H9 (cell line): ENCODE results near the gene CDH4. TPM values are rescaled to one million over a fixed set of nuclear protein-coding genes. Genes with fewer than 3 reads are reported as not detected.

Source experiments
- DNase-seq: peaks from one replicate; pipeline ENCODE4 v3.0.0-alpha.2; 2017
- H2AFZ ChIP-seq: one replicate; pipeline ENCODE4 v1.6.1; 2013; ENCODE audit warnings: mild to moderate bottlenecking, low read length, control low read depth, moderate library complexity
- H2AK5ac ChIP-seq: 2 replicates; pipeline ENCODE4 v1.6.1; 2013; ENCODE audit warnings: low read length, control low read depth, mixed read lengths; ENCODE audit not compliant: insufficient read length
- H2BK120ac ChIP-seq: one replicate; pipeline ENCODE4 v1.6.1; 2013; ENCODE audit warnings: low read depth, mild to moderate bottlenecking, low read length, control low read depth, inconsistent platforms; ENCODE audit not compliant: poor library complexity, severe bottlenecking
- H2BK12ac ChIP-seq: 2 replicates; pipeline ENCODE4 v1.6.1; 2013; ENCODE audit warnings: low read length, control low read depth, mixed read lengths, low read depth; ENCODE audit not compliant: insufficient read length
- H2BK15ac ChIP-seq: 2 replicates; pipeline ENCODE4 v1.6.1; 2013; ENCODE audit warnings: low read depth, low read length, control low read depth
- H2BK20ac ChIP-seq: one replicate; pipeline ENCODE4 v1.6.1; 2013; ENCODE audit warnings: low read depth, mild to moderate bottlenecking, low read length, control low read depth, inconsistent platforms; ENCODE audit not compliant: poor library complexity, severe bottlenecking
- H2BK5ac ChIP-seq: 2 replicates; pipeline ENCODE4 v1.6.1; 2013; ENCODE audit warnings: low read length, control low read depth, mixed read lengths; ENCODE audit not compliant: insufficient read length
- H3K14ac ChIP-seq: 2 replicates; pipeline ENCODE4 v1.6.1; 2013; ENCODE audit warnings: low read length, control low read depth; ENCODE audit not compliant: insufficient read depth
- H3K18ac ChIP-seq: 2 replicates; pipeline ENCODE4 v1.6.1; 2013; ENCODE audit warnings: low read depth, mild to moderate bottlenecking, mixed read lengths, low read length, control low read depth; ENCODE audit not compliant: insufficient read length
- H3K23ac ChIP-seq: 2 replicates; pipeline ENCODE4 v1.6.1; 2013; ENCODE audit warnings: low read length, control low read depth, mixed read lengths, low read depth; ENCODE audit not compliant: insufficient read length
- H3K23me2 ChIP-seq: 2 replicates; pipeline ENCODE4 v1.6.1; 2013; ENCODE audit warnings: low read depth, mild to moderate bottlenecking, mixed read lengths, low read length, control low read depth; ENCODE audit not compliant: insufficient read length, poor library complexity, severe bottlenecking
- H3K27ac ChIP-seq: 2 replicates; pipeline ENCODE4 v1.5.1; 2013; ENCODE audit warnings: low read length, control low read depth, mixed read lengths, low read depth; ENCODE audit not compliant: insufficient read length
- H3K27me3 ChIP-seq: 2 replicates; pipeline ENCODE4 v1.6.1; 2013; ENCODE audit warnings: low read length, control low read depth, inconsistent platforms; ENCODE audit not compliant: insufficient read depth
- H3K4ac ChIP-seq: 2 replicates; pipeline ENCODE4 v1.6.1; 2013; ENCODE audit warnings: low read depth, mild to moderate bottlenecking, control low read depth, inconsistent platforms, low read length, moderate library complexity
- H3K4me1 ChIP-seq: 2 replicates; pipeline ENCODE4 v1.6.1; 2013; ENCODE audit warnings: low read length, control low read depth, inconsistent platforms; ENCODE audit not compliant: insufficient read depth
- H3K4me2 ChIP-seq: 2 replicates; pipeline ENCODE4 v1.6.1; 2013; ENCODE audit warnings: low read length, control low read depth, mixed read lengths; ENCODE audit not compliant: insufficient read length, insufficient read depth
- H3K56ac ChIP-seq: 2 replicates; pipeline ENCODE4 v1.6.1; 2013; ENCODE audit warnings: low read depth, mild to moderate bottlenecking, mixed read lengths, low read length, control low read depth; ENCODE audit not compliant: insufficient read length
- H3K79me1 ChIP-seq: 2 replicates; pipeline ENCODE4 v1.6.1; 2013; ENCODE audit warnings: low read depth, mild to moderate bottlenecking, moderate library complexity, low read length, control low read depth, inconsistent platforms; ENCODE audit not compliant: insufficient read depth, poor library complexity, severe bottlenecking
- H3K79me2 ChIP-seq: 2 replicates; pipeline ENCODE4 v1.6.1; 2013; ENCODE audit warnings: low read length, control low read depth, inconsistent platforms; ENCODE audit not compliant: insufficient read depth
- H3K9ac ChIP-seq: 2 replicates; pipeline ENCODE4 v1.6.1; 2013; ENCODE audit warnings: low read length, control low read depth, mixed read lengths; ENCODE audit not compliant: insufficient read length; ENCODE audit errors: extremely low read depth
- H3K9me3 ChIP-seq: one replicate; pipeline ENCODE4 v1.6.1; 2013; ENCODE audit warnings: low read depth, low read length, inconsistent platforms; ENCODE audit not compliant: control insufficient read depth
- H3T11ph ChIP-seq: one replicate; pipeline ENCODE4 v1.6.1; 2013; ENCODE audit warnings: mild to moderate bottlenecking, low read length, control low read depth, inconsistent platforms
- H4K20me1 ChIP-seq: one replicate; pipeline ENCODE4 v1.6.1; 2013; ENCODE audit not compliant: control insufficient read depth, insufficient read length, insufficient read depth
- H4K5ac ChIP-seq: 2 replicates; pipeline ENCODE4 v1.6.1; 2013; ENCODE audit warnings: low read depth, mild to moderate bottlenecking, mixed read lengths, low read length, control low read depth; ENCODE audit not compliant: insufficient read length
- H4K8ac ChIP-seq: replicated peaks from 2 replicates; pipeline ENCODE4 v1.6.1; 2013; ENCODE audit warnings: low read length, control low read depth, mixed read lengths, low read depth; ENCODE audit not compliant: insufficient read length
- H4K91ac ChIP-seq: 2 replicates; pipeline ENCODE4 v1.6.1; 2013; ENCODE audit warnings: low read depth, mild to moderate bottlenecking, moderate library complexity, mixed read lengths, low read length, control low read depth; ENCODE audit not compliant: insufficient read length
- H3K27ac Mint-ChIP-seq, 3 experiments: 2 replicates in 2 of 3; 3 replicates in 1 of 3; pipeline ENCODE4 v1.8.0; 2020 to 2021; ENCODE audit warnings: mixed read lengths in 3 of 3, mild to moderate bottlenecking in 1 of 3, moderate library complexity in 1 of 3
- H3K27me3 Mint-ChIP-seq: 2 replicates; pipeline ENCODE4 v1.8.0; 2021; ENCODE audit warnings: low read depth, mild to moderate bottlenecking, moderate library complexity, mixed read lengths
- H3K36me3 Mint-ChIP-seq, 3 experiments: 2 replicates in 2 of 3; 3 replicates in 1 of 3; pipeline ENCODE4 v1.8.0; 2020 to 2021; ENCODE audit warnings: low read depth in 3 of 3, mixed read lengths in 3 of 3; ENCODE audit not compliant: insufficient read depth in 1 of 3
- H3K4me1 Mint-ChIP-seq, 2 experiments: 2 replicates each; pipeline ENCODE4 v1.8.0; 2020; ENCODE audit warnings: mixed read lengths in 2 of 2
- H3K4me3 Mint-ChIP-seq, 2 experiments: 2 replicates in 1 of 2; 3 replicates in 1 of 2; pipeline ENCODE4 v1.8.0; 2020 to 2021; ENCODE audit warnings: mild to moderate bottlenecking in 2 of 2, mixed read lengths in 2 of 2, moderate library complexity in 1 of 2
- H3K9me3 Mint-ChIP-seq, 2 experiments: 2 replicates in 1 of 2; 3 replicates in 1 of 2; pipeline ENCODE4 v1.8.0; 2020; ENCODE audit warnings: mild to moderate bottlenecking in 2 of 2, mixed read lengths in 2 of 2, moderate library complexity in 1 of 2
- CTCF ChIP-seq: fragments of 200-600 bp; sonication (generic); conservative IDR thresholded peaks from 3 replicates; pipeline ENCODE4 v1.8.0; 2021; ENCODE audit warnings: antibody characterized with exemption, mild to moderate bottlenecking
- WGBS: extraction: QIAGEN DNeasy Blood & Tissue Kit; methylation state at CpG from one replicate; pipeline ENCODE4 v1.1.7; 2013; ENCODE audit warnings: missing lambda C conversion rate, low lambda C conversion rate, mixed read lengths; ENCODE audit not compliant: insufficient read length; ENCODE audit errors: extremely low coverage; 5-methylcytosine and 5-hydroxymethylcytosine counted together
- total RNA-seq: library from RNA; stranded (reverse); gene quantifications from 2 replicates; pipeline ENCODE4 v1.2.1, GENCODE V29; 2021

Gene CDH4
- total RNA-seq, 1 experiment from 2014 or later, result 3.0 TPM

DNA sequence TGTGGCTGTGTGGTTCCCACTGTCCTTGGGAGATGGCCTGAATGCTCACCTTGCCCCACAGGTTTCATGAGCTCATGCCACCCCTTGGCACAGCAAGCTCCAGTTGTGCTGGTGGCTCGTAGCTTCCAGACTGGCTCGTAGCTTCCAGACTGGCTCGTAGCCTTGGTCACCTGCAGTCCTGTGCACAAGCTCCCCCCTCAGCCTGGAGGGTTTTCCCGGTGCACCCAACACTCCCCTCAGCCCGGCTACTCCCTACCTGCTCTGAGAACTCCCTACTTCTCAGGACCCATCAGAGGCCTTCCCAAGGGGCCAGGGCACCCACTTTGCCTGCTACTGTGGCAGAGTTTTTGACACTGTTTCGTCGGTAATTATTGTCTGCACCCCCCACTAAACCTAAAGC, 528.0 kb downstream of the CDH4 start:
- no peaks in the 10 kb centered on the region for H3K4me1 Mint-ChIP-seq
- no peaks in the 10 kb centered on the region for H3K23me2 ChIP-seq
- H3T11ph ChIP-seq, result no peak overlapping the region
- H3K56ac ChIP-seq, result no peak overlapping the region
- no peak overlapping the region for H3K27ac ChIP-seq
- no CpG with 5 or more reads among the region's 7 CpGs for WGBS
- no peak overlapping the region; the same call in 1 of the 2 replicates for H3K14ac ChIP-seq
- no peak overlapping the region for H3K27ac Mint-ChIP-seq
- H2BK15ac ChIP-seq, result no peak overlapping the region
- H4K5ac ChIP-seq, result no peak overlapping the region
- no peaks in the 10 kb centered on the region for H3K4me1 ChIP-seq
- H3K27me3 Mint-ChIP-seq, result peaks cover 73% of the 10 kb centered on the region
- H3K4me2 ChIP-seq, result no peak overlapping the region
- H3K27me3 ChIP-seq, result peaks cover 3% of the 10 kb centered on the region; the same call in 1 of the 2 replicates
- H3K4ac ChIP-seq, result no peak overlapping the region
- H3K23ac ChIP-seq, result no peak overlapping the region
- H2BK5ac ChIP-seq, result no peak overlapping the region
- H4K91ac ChIP-seq, result no peak overlapping the region
- no peak overlapping the region for H2AK5ac ChIP-seq
- no peak overlapping the region for H2BK120ac ChIP-seq
- DNase-seq, result no peak
- H3K36me3 Mint-ChIP-seq, result no peaks in the 10 kb centered on the region
- H2BK20ac ChIP-seq, result no peak overlapping the region
- no peaks in the 10 kb centered on the region for H3K9me3 ChIP-seq
- no peaks in the 10 kb centered on the region for H4K20me1 ChIP-seq
- no peak for TF ChIP-seq CTCF
- H3K79me1 ChIP-seq, result no peaks in the 10 kb centered on the region
- no peak overlapping the region for H2AFZ ChIP-seq
- H3K9me3 Mint-ChIP-seq, result peaks cover 5 to 6% of the 10 kb centered on the region in 2 experiments
- no peak overlapping the region for H4K8ac ChIP-seq
- H3K4me3 Mint-ChIP-seq, result no peak overlapping the region
- no peak overlapping the region for H2BK12ac ChIP-seq
- no peak overlapping the region for H3K18ac ChIP-seq
- H3K9ac ChIP-seq, result no peak overlapping the region
- no peaks in the 10 kb centered on the region for H3K79me2 ChIP-seq
